HG03025 (cell line): ENCODE results near the gene BCL3.
A peak's percentile ranks its signal among the peaks of the same experiment; 100 is the strongest.
"Not testable (repeated sequence)": the region's sequence is repeated elsewhere in the genome, so short reads cannot be mapped to it uniquely, and the experiment has no call there.

Source experiments
- ATAC-seq: cut with Tn5 transposase; IDR thresholded peaks from one replicate; pipeline ENCODE4 v1.9.1; 2021; ENCODE audit warnings: mild to moderate bottlenecking, moderate library complexity; ENCODE audit not compliant: unreplicated experiment, low FRiP score

The BCL3 gene

GRCh38 chr19:44757057-44757734 is 8.7 kb downstream of the BCL3 start:
- ATAC-seq = no peak

GRCh38 chr19:44757735-44758505 is 9.4 kb downstream of the BCL3 start:
- no peak for ATAC-seq

- ATAC-seq = no peak
Measured at GRCh38 chr19:44758596-44758995, 10.1 kb downstream of the BCL3 start.

GRCh38 chr19:44759083-44759804 is 10.7 kb downstream of the BCL3 start:
- ATAC-seq = no peak

- no peak for ATAC-seq
Measured at GRCh38 chr19:44762038-44762437, 13.5 kb downstream of the BCL3 start.

- no peak for ATAC-seq
Measured at GRCh38 chr19:44765033-44765948, 16.8 kb downstream of the BCL3 start.

GRCh38 chr19:44765949-44766335 is 17.4 kb downstream of the BCL3 start:
- ATAC-seq = no peak

- ATAC-seq = no peak
Measured at GRCh38 chr19:44767295-44768180, 19.0 kb downstream of the BCL3 start.

GRCh38 chr19:44770550-44771257 is 22.2 kb downstream of the BCL3 start:
- peak; percentile 87 for ATAC-seq

- not testable (repeated sequence) for ATAC-seq
Measured at GRCh38 chr19:44772144-44772543, 23.6 kb downstream of the BCL3 start.

GRCh38 chr19:44772959-44773358 is 24.5 kb downstream of the BCL3 start:
- no peak for ATAC-seq

- ATAC-seq = no peak
Measured at GRCh38 chr19:44775676-44776240, 27.2 kb downstream of the BCL3 start.

- no peak for ATAC-seq
Measured at GRCh38 chr19:44776402-44777096, 28.0 kb downstream of the BCL3 start.

GRCh38 chr19:44777715-44778347 is 29.3 kb downstream of the BCL3 start, which contains the start of gene CBLC:
TSS of gene CBLC (plus strand) at chr19:44777890. CDS start at chr19:44777932, 42 bp downstream.
- ATAC-seq = no peak

GRCh38 chr19:44779150-44779549 is 30.6 kb downstream of the BCL3 start:
- no peak for ATAC-seq

GRCh38 chr19:44781694-44782093 is 33.2 kb downstream of the BCL3 start:
- not testable (repeated sequence) for ATAC-seq

- ATAC-seq = no peak
Measured at GRCh38 chr19:44782729-44783128, 34.2 kb downstream of the BCL3 start.
